Measurements from ENCODE around the gene GRB10.

GRB10 gene

DNA sequence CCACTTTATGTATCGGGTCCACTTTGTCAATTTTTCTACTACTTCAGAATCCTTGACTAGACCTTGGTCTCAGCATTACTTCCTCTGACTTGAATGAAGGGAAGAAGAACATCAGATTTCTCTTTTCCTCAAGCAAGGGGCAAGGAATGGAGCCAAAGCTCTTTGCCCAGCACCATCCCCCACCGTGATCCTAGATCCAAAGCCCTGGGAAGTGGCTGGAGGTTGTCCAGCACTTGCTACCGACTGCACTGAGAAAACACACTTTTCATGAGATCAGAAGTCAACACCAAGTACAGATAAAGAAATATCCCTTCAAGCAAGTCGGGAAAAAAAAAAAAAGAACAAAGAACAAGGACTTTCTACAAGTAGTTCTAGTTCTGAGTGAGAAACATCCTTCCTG, 115.4 kb downstream of the GRB10 start:
- H3K4me3 ChIP-seq (ENCODE audit: low read depth, low read length), result no peak overlapping the region
- no peak for DNase-seq (ENCODE audit: low read depth)
- TF ChIP-seq, protein P1, sequence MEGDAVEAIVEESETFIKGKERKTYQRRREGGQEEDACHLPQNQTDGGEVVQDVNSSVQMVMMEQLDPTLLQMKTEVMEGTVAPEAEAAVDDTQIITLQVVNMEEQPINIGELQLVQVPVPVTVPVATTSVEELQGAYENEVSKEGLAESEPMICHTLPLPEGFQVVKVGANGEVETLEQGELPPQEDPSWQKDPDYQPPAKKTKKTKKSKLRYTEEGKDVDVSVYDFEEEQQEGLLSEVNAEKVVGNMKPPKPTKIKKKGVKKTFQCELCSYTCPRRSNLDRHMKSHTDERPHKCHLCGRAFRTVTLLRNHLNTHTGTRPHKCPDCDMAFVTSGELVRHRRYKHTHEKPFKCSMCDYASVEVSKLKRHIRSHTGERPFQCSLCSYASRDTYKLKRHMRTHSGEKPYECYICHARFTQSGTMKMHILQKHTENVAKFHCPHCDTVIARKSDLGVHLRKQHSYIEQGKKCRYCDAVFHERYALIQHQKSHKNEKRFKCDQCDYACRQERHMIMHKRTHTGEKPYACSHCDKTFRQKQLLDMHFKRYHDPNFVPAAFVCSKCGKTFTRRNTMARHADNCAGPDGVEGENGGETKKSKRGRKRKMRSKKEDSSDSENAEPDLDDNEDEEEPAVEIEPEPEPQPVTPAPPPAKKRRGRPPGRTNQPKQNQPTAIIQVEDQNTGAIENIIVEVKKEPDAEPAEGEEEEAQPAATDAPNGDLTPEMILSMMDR (IDR thresholded peaks at IDR 0.05; ENCODE audit: low read depth, low read length, missing control alignments), result no peak

DNA sequence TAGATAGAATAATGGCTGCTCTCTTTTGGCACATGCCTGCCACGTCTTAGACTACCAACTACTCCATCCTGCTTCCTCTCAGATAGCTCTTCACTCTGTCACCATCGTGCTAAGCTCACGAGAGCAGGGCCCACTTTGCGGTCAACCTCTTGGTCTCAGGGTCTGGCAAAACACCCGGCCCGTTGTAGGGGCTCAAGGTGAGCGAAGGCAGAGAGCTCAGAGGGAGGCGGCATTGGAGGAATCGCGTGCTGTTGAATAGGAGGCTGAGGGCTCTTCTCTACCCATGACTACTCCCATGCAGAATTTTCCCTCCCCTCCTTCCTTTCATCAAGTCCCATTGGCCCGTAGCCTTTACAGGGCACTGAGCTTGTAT, 116.6 kb downstream of the GRB10 start:
- TF ChIP-seq, protein P1 (IDR thresholded peaks at IDR 0.05; ENCODE audit: low read depth, low read length, missing control alignments), result no peak
- no peak for DNase-seq (ENCODE audit: low read depth)
- H3K4me3 ChIP-seq (ENCODE audit: low read depth, low read length), result no peak overlapping the region

DNA sequence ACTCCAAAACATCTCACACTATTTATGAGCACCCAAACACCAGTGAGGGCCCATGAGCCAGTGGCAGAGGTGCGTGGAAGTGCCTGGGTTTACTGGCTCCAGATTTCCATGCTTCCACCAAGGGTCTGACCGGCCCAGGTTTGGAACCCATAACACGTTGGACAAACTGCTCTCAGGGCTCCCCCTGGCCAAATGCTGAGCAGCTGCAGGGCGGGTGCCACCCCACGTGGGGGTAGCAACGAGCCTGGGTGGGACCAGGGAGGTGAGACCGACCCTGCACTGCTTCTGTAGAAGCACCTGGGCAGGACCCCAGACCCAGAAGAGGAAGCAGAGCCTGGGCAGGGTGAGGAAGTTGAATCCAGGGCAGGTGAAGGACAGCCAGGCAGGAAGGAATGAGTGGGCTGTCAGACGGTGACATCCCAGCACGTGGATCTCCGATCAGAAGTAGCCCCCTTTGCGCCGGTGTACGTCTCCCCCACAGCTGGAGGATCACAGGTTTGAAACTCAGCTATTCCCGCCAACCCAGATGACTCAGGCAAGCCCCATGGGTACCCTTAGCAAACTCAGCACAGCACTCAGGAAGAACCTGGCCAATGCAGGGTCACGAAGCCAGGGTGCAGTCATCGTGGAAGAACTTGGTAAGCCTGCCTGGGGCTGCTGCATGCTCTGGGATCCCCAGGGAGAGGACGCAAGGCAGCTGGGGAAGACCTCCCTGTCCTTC, 117.1 kb downstream of the GRB10 start:
- H3K4me3 ChIP-seq (ENCODE audit: low read depth, low read length), result no peak overlapping the region
- no peak for DNase-seq (ENCODE audit: low read depth)
- TF ChIP-seq, protein P1 (IDR thresholded peaks at IDR 0.05; ENCODE audit: low read depth, low read length, missing control alignments), result peak; percentile 48

DNA sequence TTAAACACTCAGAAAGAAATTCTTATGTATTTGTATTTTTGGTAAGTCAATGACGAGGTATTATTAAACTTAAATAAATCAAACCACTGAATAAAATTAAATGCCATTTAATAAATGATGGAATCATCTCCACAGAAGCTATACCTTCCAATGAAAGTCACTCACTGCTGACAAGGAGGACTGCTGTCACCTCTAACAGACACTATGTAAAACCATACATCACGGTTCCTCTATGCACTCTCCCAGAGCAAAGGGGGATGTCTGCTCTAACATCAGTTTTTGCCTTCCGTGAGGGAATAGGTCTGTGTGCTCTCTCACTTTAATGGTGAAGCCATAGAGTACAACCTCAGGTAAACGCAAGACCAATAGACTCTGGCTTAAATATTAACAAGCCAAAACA, 117.8 kb downstream of the GRB10 start:
- DNase-seq (ENCODE audit: low read depth), result no peak
- no peak overlapping the region for H3K4me3 ChIP-seq (ENCODE audit: low read depth, low read length)
- TF ChIP-seq, protein P1 (IDR thresholded peaks at IDR 0.05; ENCODE audit: low read depth, low read length, missing control alignments), result no peak

DNA sequence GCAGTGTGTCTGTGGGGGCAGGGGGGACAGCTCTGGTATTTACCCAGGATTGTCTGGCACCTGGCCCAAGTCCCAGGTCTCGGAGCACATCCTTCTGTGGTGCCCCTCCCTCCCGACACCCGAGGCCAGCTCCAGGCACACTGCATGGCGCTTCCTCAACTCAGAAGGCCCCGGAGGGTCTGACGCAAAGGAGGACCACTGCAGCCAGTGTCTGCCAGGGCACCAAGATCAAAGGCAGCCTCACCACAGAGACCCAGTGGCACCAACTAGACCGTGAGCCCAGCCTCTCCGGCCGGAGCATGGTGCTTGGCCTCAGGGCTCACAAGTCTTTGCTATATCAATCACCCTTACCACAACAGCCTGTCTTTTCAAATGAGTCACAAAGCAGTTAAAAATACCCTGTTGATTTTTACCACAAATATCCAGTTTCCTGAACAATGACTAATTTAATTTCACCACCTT, 118.2 kb downstream of the GRB10 start:
- no peak overlapping the region; the same call in 1 of the 2 replicates for H3K4me3 ChIP-seq (ENCODE audit: low read depth, low read length)
- DNase-seq (ENCODE audit: low read depth), result no peak
- TF ChIP-seq, protein P1 (IDR thresholded peaks at IDR 0.05; ENCODE audit: low read depth, low read length, missing control alignments), result no peak

DNA sequence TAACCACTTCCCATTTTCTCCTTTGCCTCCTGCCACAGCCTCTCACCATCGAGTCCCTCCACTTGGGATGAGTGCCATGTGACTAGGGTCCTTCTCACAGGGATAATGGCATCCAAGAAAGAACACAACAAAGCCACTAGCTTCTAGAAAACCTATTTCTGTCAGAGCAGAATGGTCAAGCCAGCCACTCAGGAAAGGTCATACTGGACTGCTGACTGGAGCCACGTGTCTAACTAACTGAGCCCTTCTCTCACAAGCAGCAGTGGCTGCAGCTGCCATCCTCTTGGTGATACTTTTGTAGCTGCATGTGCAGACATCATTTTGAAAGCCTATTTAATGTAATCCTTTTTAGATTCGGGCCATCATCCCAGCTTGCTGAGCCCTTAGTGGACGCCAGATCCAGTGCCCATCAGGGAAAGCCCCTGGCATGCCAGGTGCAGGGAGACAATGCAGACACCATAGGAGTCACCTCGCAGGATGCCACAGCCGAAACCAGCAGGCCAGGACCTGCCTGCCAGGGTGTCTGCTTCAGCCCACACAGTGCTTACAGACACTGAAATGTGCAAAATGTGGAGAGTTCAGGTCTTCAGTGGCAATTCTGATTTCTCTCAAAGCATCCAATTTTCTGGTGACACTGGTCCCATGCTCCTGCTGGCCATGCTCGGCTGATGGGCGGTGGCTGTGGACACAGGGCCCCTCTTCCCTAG, 119.1 kb downstream of the GRB10 start:
- no peak for DNase-seq (ENCODE audit: low read depth)
- TF ChIP-seq, protein P1 (IDR thresholded peaks at IDR 0.05; ENCODE audit: low read depth, low read length, missing control alignments), result no peak
- H3K4me3 ChIP-seq (ENCODE audit: low read depth, low read length), result no peak overlapping the region

Measured in GM12864 (cell line).